GM12878 (cell line): ENCODE data around the gene AP1S3. TPM values are rescaled to one million over a fixed set of nuclear protein-coding genes. Genes with fewer than 3 reads are reported as not detected.

Experiments
- ATAC-seq: fragments of 200-7000 bp; cut with Tn5 transposase; 3 replicates; pipeline ENCODE4 v1.9.1; 2020; ENCODE audit warnings: mild to moderate bottlenecking, moderate library complexity
- BruUV-seq: library from RNA; stranded (reverse); fragments of 400-500 nt; replicated peaks from 2 replicates; lab custom pipeline; 2021; lab: Mats Ljungman, UMichigan
- CTCF ChIA-PET: fragments of 300-600 bp; sonication (Branson Sonifier 250); formaldehyde crosslinking; extraction: SDS; loops from one replicate; lab custom pipeline; 2021; ENCODE audit warnings: inconsistent platforms; lab: Yijun Ruan, JAX
- POLR2A ChIA-PET: fragments of 350-600 bp; formaldehyde crosslinking; extraction: SDS; loops from one replicate; lab custom pipeline; 2021; ENCODE audit warnings: inconsistent platforms; lab: Charles Lee
- RAD21 ChIA-PET: fragments of 300-600 bp; sonication (Branson Sonifier 250); formaldehyde crosslinking; loops from one replicate; lab custom pipeline; 2023; ENCODE audit warnings: antibody characterized with exemption; ENCODE audit not compliant: unreplicated experiment; lab: Charles Lee
- SMC1A ChIA-PET: fragments of 300-600 bp; sonication (Branson Sonifier 250); formaldehyde crosslinking; loops from one replicate; lab custom pipeline; 2023; ENCODE audit not compliant: unreplicated experiment, uncharacterized antibody; lab: Charles Lee
- DNase-seq: peaks from one replicate; pipeline ENCODE4 v3.0.0-alpha.2; 2011; ENCODE audit warnings: low read depth, low spot score
- FAIRE-seq: peaks from 3 replicates; lab custom pipeline; 2011; peaks lifted over from hg19 to GRCh38; lab: Jason Lieb, UNC
- H2AFZ ChIP-seq: 2 replicates; pipeline ENCODE4 v1.6.0; 2011; ENCODE audit warnings: low read depth, low read length, control low read depth; ENCODE audit not compliant: control insufficient read depth
- H3K27ac ChIP-seq: 2 replicates; pipeline ENCODE4 v1.5.1; 2011; ENCODE audit warnings: control low read depth; ENCODE audit not compliant: control insufficient read depth, insufficient read depth
- H3K27me3 ChIP-seq, 2 experiments: replicated peaks in 1 of 2; 2 replicates each; pipeline versions ENCODE4 v1.6.0 to v1.6.1; 2011; ENCODE audit warnings: low read length in 1 of 2; ENCODE audit not compliant: control insufficient read depth in 2 of 2, insufficient read depth in 2 of 2
- H3K36me3 ChIP-seq, 2 experiments: 2 replicates each; pipeline ENCODE4 v1.5.1; 2011; ENCODE audit warnings: low read length in 1 of 2; ENCODE audit not compliant: control insufficient read depth in 2 of 2, insufficient read depth in 2 of 2
- H3K4me1 ChIP-seq: 2 replicates; pipeline ENCODE4 v1.6.1; 2011; ENCODE audit warnings: mild to moderate bottlenecking, low read length, moderate library complexity, mixed read lengths; ENCODE audit not compliant: control insufficient read depth, insufficient read depth
- H3K4me2 ChIP-seq: 2 replicates; pipeline ENCODE4 v1.6.0; 2011; ENCODE audit warnings: control low read depth; ENCODE audit not compliant: control insufficient read depth, insufficient read depth
- H3K4me3 ChIP-seq: fragments of 200-600 bp; sonication (generic); 2 replicates; pipeline ENCODE4 v1.5.1; 2016
- H3K79me2 ChIP-seq: 2 replicates; pipeline ENCODE4 v1.6.0; 2011; ENCODE audit warnings: low read length; ENCODE audit not compliant: control insufficient read depth, insufficient read depth
- H3K9ac ChIP-seq: 2 replicates; pipeline ENCODE4 v1.8.0; 2011; ENCODE audit warnings: low read length, control low read depth, mixed read lengths; ENCODE audit not compliant: control insufficient read depth, insufficient read depth
- H3K9me3 ChIP-seq: replicated peaks from 3 replicates; pipeline ENCODE4 v1.5.1; 2011; ENCODE audit warnings: mild to moderate bottlenecking, low read length; ENCODE audit not compliant: control insufficient read depth, insufficient read depth
- H4K20me1 ChIP-seq: 2 replicates; pipeline ENCODE4 v1.6.0; 2011; ENCODE audit not compliant: control insufficient read depth, insufficient read depth
- ASH2L ChIP-seq: fragments of 300-600, 200-600 bp; sonication (generic); IDR thresholded peaks from 2 replicates; pipeline ENCODE4 v1.6.1; 2017; ENCODE audit warnings: low read depth, mild to moderate bottlenecking, borderline replicate concordance
- POU2F2 ChIP-seq: IDR thresholded peaks from 3 replicates; pipeline ENCODE4 v1.6.1; 2011; ENCODE audit warnings: low read depth, mild to moderate bottlenecking, low read length, borderline replicate concordance
- RELB ChIP-seq: fragments of 450-650 bp; IDR thresholded peaks from 2 replicates; pipeline ENCODE4 v1.6.1; 2017; ENCODE audit warnings: low read depth, mild to moderate bottlenecking, moderate library complexity
- SREBF2 ChIP-seq: IDR thresholded peaks from 2 replicates; pipeline ENCODE4 v1.6.1; 2012; ENCODE audit warnings: mild to moderate bottlenecking, low read length
- SRF ChIP-seq, 2 experiments: IDR thresholded peaks; 2 replicates each; pipeline ENCODE4 v1.6.1; 2011; ENCODE audit warnings: low read depth in 2 of 2, low read length in 2 of 2, mild to moderate bottlenecking in 1 of 2, moderate library complexity in 1 of 2
- TARDBP ChIP-seq: IDR thresholded peaks from 2 replicates; pipeline ENCODE4 v1.6.1; 2016; ENCODE audit warnings: borderline replicate concordance
- ZBTB11 ChIP-seq: fragments of 450-650 bp; formaldehyde crosslinking; IDR thresholded peaks from 2 replicates; pipeline ENCODE4 v1.5.0; 2022; ENCODE audit warnings: mild to moderate bottlenecking, missing genetic modification characterization
- WGBS: methylation state at CpG from one replicate; pipeline ENCODE4 v1.1.6; 2016; ENCODE audit warnings: low lambda C conversion rate; ENCODE audit not compliant: insufficient replicate concordance, insufficient coverage; ENCODE audit errors: missing lambda C conversion rate; 5-methylcytosine and 5-hydroxymethylcytosine counted together
- in situ Hi-C: fragments of 300-500 bp; cut with MboI; formaldehyde crosslinking; loops from 9 replicates; pipeline ENCODE4 v1.14.3; 2018; ENCODE audit warnings: mixed read lengths
- intact Hi-C: fragments of 100-400 bp; cut with micrococcal nuclease; formaldehyde crosslinking; loops from one replicate; pipeline ENCODE4 v1.14.2; 2022; ENCODE audit not compliant: unreplicated experiment
- polyA plus RNA-seq, 11 experiments: library from polyadenylated mRNA; depleted of rRNA in 4 of 11; unstranded in 6 of 11; stranded (reverse) in 5 of 11; fragments of >200 nt; fragmentation: Nextera tagmentation in 4 of 11; fragmentation: Illumina TruSeq in 1 of 11; extraction: Ambion mirVana in 4 of 11; extraction: Trizol in 1 of 11; gene quantifications; 1 replicate in 1 of 11; 2 replicates in 10 of 11; pipeline versions ENCODE4 v1.2.1 to v1.2.3, GENCODE V29; 2011 to 2016; ENCODE audit warnings: inconsistent platforms in 2 of 11, missing spikeins in 2 of 11, low read depth in 1 of 11
- total RNA-seq, 4 experiments: library from RNA; depleted of rRNA in 3 of 4; stranded (reverse); fragments of >200 nt in 3 of 4; fragmentation: Illumina TruSeq in 1 of 4; extraction: Trizol in 1 of 4; gene quantifications; 2 replicates each; pipeline versions ENCODE4 v1.2.1 to v1.2.3, GENCODE V29; 2013 to 2021
- TF ChIP-seq, protein P1 (sequence below): IDR thresholded peaks from 2 replicates; pipeline ENCODE4 v1.6.1; 2012; ENCODE audit warnings: mild to moderate bottlenecking, low read depth, low read length
- TF ChIP-seq, protein P2 (sequence below): IDR thresholded peaks from 2 replicates; pipeline ENCODE4 v1.6.1; 2011; ENCODE audit warnings: low read depth, mild to moderate bottlenecking, low read length, moderate library complexity, borderline replicate concordance; ENCODE audit errors: extremely low read depth

AP1S3 gene
- total and polyA plus RNA-seq, 10 of the 15 experiments (the other 5 are each of a cell fraction or from before 2014, with no cell fraction given) = 2.6 to 14.3 (median 9.2) TPM

- no peak for TF ChIP-seq SRF (IDR thresholded peaks at IDR 0.05; ENCODE audit: low read depth in 2 of 2, low read length in 2 of 2)
These were observed 72.6 kb downstream of the AP1S3 start (continued) for GRCh38 chr2:223764796-223765195.

DNA sequence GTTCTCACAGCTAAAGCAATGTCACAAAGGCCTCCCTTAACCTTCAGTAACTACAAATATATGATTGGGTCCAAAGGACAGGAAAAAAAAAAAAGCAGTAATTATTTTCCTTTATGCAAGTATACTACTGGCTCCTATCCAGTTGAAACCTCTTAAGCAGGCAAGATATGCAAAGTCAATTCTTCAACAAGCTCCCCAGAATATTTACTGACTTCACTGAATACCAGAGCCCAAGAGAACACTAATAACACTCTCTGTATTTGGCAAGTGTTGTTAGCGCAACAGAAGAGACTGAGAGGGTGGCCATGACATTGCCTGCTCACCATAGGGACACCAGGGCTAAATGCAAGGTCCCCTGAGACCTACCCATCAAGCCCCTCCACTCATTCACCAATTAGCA is 74.5 kb downstream of the AP1S3 start:
- BruUV-seq = no TSS peak
- TF ChIP-seq POU2F2 (no peak), TARDBP (no peak), ZBTB11 (CRISPR knock-in tag) (no peak), ASH2L (no peak), RELB (no peak), SREBF2 (no peak)
- TF ChIP-seq, protein P1, sequence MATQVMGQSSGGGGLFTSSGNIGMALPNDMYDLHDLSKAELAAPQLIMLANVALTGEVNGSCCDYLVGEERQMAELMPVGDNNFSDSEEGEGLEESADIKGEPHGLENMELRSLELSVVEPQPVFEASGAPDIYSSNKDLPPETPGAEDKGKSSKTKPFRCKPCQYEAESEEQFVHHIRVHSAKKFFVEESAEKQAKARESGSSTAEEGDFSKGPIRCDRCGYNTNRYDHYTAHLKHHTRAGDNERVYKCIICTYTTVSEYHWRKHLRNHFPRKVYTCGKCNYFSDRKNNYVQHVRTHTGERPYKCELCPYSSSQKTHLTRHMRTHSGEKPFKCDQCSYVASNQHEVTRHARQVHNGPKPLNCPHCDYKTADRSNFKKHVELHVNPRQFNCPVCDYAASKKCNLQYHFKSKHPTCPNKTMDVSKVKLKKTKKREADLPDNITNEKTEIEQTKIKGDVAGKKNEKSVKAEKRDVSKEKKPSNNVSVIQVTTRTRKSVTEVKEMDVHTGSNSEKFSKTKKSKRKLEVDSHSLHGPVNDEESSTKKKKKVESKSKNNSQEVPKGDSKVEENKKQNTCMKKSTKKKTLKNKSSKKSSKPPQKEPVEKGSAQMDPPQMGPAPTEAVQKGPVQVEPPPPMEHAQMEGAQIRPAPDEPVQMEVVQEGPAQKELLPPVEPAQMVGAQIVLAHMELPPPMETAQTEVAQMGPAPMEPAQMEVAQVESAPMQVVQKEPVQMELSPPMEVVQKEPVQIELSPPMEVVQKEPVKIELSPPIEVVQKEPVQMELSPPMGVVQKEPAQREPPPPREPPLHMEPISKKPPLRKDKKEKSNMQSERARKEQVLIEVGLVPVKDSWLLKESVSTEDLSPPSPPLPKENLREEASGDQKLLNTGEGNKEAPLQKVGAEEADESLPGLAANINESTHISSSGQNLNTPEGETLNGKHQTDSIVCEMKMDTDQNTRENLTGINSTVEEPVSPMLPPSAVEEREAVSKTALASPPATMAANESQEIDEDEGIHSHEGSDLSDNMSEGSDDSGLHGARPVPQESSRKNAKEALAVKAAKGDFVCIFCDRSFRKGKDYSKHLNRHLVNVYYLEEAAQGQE = no peak
- TF ChIP-seq, protein P2, sequence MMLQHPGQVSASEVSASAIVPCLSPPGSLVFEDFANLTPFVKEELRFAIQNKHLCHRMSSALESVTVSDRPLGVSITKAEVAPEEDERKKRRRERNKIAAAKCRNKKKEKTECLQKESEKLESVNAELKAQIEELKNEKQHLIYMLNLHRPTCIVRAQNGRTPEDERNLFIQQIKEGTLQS = no peak

More for the DNA sequence above, 74.5 kb downstream of the AP1S3 start:
- RAD21 ChIA-PET = interaction anchor here (1.1 to 3.8 kb wide), 3 partner anchors 36 to 132 kb away, joined by 3 to 26 read pairs (median 4); no protein-coding TSS in a partner anchor
- FAIRE-seq (no peak), DNase-seq (no peak), ATAC-seq (peak; percentile 6; the same call in 1 of the 3 replicates)
- CTCF ChIA-PET = interaction anchor here (0.6 to 3.9 kb wide), 7 partner anchors 28 to 99 kb away, joined by 3 to 26 read pairs (median 3); no protein-coding TSS in a partner anchor
- no peaks in the 10 kb centered on the region for H3K36me3 ChIP-seq
- no peak overlapping the region for H3K4me3 ChIP-seq
- WGBS = 96% methylated on average over 1 of the region's 1 CpG
- H3K9ac ChIP-seq = no peak overlapping the region
- no peak overlapping the region for H3K4me2 ChIP-seq
- peaks cover 27% of the 10 kb centered on the region for H3K4me1 ChIP-seq
- H3K27ac ChIP-seq = no peak overlapping the region
- H3K9me3 ChIP-seq = no peaks in the 10 kb centered on the region
- no peak overlapping the region for H2AFZ ChIP-seq
- SMC1A ChIA-PET = interaction anchor here (0.6 to 2.2 kb wide), 10 partner anchors 13 to 1122 kb away, joined by 3 to 9 read pairs (median 3); no protein-coding TSS in a partner anchor
- 0 out of 2 replicates have a peak, but pooled peaks cover 2% of the 10 kb centered on the region for H4K20me1 ChIP-seq
- in situ Hi-C loops (no loop called here), intact Hi-C loops (no loop called here)
- POLR2A ChIA-PET = interaction anchor here (0.5 kb wide), 1 partner anchor 124 kb away, joined by 3 read pairs; no protein-coding TSS in a partner anchor
- no peaks in the 10 kb centered on the region for H3K27me3 ChIP-seq
- H3K79me2 ChIP-seq = no peaks in the 10 kb centered on the region
